NCI-H345 (cell line): ENCODE results near the gene FCGR3B.
A peak's percentile ranks its signal among the peaks of the same experiment; 100 is the strongest.
"Not testable (repeated sequence)": the region's sequence is repeated elsewhere in the genome, so short reads cannot be mapped to it uniquely, and the experiment has no call there.

Source experiments
- DNase-seq: peaks from one replicate; lab custom pipeline; 2025; lab: John Stamatoyannopoulos, UW

FCGR3B gene

DNA sequence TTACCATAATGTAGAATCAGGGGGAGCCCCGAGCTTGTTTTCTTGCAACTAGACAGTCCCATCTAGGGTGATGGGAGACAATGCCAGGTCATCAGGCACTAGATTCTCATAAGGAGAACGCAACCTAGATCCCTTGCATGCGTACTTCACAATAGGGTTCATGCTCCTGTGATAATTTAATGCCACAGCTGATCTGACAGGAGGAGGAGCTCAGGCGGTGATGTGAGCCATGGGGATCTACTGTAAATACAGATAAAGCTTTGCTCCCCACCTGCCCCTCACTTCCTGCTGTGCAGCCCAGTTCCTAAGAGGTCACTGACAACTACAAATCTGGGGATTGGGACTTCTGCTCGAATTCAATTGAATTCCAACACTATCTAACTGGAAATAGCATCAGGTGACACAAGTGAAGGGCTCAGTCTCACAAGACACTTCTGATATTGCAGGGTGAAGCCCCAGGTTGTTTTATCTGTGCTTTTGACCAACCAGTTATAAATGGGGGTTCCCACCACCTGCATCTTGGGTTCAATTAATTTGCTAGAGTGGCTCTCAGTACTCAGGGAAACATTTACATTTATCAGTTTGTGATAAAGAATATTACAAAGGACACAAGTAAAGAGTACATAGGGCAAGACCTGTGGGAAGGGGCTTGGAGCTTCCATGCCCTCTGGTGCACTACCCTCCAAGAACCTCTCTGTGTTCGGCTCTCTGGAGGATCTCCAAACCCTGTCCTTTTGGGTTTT, 7.4 kb upstream of the FCGR3B start:
- DNase-seq: not testable (repeated sequence)

DNA sequence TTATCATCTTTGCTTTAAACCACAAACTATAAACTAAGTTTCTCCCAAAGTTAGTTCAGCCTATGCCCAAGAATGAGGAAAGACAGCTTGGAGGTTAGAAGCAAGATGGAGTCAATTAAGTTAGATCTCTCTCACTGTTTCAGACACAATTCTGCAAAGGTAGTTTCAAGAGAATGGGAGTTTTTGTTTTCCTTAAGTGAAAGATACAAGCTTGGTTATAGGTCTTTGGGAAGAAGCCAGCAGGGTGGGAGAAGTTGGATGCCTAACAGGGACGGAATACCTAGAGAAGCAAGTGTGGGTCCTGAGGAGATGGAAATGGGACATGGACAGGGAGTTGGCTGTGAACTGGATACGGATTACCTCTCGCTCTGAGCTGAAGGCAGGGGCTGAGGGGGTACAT, 6.0 kb upstream of the FCGR3B start:
- not testable (repeated sequence) for DNase-seq

DNA sequence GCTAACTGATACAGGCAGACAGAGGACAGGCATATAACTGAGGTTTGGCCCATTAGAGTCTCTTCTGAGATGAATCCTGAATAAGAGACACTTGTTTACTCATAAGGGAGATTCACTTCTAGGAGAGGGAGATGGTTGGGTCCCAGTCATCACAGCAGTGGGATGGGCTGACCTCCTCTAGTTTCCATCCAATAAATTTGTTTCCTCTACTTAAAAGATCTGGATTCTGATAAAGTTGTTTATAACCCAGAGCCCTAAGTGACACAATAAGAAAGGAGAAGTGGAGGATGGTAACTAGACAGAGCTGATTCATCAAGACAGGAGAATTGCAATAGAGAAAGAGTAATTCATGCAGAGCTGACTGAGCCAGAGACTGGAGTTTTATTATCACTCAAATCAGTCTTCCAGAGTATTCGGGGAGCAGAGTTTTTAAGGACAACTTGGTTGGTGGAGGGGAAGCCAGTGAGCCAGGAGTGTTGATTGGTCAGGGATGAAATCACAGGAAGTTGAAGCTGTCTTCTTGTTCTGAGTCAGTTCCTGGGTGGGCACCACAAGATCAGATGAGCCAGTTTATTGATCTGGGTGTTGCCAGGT, 5.3 kb upstream of the FCGR3B start:
- not testable (repeated sequence) for DNase-seq

DNA sequence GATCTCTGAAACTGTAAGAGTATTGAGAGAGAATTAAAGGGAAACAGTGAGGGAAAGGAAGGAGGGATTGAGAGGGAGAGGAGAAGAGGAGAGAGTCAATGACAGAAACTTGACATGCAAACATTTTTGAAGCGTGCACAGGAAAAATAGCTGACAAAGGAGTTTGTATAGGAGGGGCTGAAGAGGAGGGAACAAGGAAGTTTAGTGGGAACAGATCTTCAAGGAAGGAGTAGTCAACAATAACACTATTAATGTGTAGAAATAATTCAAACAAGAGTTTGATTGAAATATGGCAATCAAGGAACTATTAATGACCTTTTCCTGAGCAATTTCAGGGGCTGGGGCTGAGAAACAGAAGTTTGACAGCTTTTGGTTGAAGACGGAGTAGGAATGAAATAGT, 4.0 kb upstream of the FCGR3B start:
- not testable (repeated sequence) for DNase-seq

DNA sequence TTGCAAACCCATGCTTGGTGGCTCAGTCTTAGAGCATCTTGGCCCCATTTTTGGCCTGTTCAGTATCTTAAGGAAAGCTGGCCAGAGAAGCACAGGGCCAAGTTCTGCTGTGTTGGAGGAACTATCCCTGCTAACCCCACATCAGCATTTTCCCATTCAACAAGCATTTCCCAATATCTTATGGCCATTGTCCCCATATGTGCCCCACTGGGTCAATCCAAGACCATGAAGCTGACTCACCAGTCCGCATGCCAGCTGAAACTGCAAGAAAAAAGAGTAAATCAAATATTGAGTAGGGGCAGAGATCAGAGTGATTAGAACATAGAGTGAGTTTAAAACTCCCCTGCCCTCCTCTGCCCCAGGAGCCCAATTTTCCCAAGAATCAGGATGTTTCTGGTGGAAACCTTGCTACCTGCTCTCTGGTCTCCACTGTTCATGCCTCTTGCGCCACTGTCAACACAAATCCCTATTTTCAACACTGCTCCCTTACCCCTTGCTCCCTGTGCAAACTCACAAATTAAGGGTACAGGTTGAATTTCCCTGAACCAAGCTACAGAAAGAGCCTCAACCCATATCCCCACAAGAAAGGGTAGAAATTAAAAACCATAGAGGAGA, 741 bp downstream of the FCGR3B start:
- not testable (repeated sequence) for DNase-seq

DNA sequence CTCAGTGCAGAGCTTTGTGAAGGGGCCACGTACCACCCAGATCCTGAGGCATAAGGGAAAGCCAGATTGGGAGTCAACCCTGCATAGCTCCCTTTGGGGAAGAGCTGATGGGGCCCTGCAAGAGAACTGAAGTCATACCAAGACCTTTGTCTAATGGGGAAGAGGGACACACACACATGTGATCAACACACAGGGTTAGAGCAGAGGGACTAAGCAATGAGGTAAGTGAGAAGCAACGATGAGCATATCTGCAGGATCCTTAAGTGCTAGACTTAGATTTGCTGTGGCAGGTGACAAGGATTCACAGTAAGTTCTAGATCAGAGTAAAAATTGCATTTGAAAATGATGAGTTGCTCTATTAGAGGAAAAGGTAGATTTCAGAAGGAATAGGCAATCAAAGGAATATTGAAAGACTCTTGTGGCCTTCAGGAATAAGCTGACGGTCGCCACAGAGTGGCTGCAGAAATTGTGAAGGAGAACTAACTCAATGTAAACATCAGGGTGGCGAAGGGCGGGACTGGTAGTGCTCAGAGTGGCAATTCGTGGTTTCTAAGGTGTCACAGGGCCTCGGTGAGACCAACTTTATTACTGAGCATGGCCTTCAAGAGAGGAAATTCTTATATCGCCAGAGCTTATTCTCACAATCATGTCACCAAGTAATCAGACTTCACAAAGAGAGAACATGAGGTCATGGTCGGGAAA, 4.4 kb downstream of the FCGR3B start:
- DNase-seq: not testable (repeated sequence)

DNA sequence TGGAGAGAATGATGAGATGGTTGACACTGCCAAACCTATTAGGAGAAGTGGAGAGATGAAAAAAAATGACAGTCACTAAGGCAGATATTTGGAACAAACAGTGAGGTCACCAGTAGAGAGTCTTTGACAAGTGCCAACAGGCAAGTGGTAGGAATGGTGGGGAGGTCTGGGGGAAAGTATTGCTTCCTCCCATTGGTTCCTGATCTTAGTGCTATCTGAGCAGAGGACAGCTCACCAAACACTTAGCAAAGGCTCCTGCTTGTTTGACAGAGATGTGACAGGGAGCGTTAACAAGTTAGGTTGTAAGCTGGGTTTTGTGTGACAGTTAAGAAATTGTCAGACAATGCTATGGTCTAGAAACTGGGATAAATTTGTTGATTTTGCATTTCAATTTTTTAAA, 6.4 kb downstream of the FCGR3B start:
- DNase-seq: not testable (repeated sequence)

DNA sequence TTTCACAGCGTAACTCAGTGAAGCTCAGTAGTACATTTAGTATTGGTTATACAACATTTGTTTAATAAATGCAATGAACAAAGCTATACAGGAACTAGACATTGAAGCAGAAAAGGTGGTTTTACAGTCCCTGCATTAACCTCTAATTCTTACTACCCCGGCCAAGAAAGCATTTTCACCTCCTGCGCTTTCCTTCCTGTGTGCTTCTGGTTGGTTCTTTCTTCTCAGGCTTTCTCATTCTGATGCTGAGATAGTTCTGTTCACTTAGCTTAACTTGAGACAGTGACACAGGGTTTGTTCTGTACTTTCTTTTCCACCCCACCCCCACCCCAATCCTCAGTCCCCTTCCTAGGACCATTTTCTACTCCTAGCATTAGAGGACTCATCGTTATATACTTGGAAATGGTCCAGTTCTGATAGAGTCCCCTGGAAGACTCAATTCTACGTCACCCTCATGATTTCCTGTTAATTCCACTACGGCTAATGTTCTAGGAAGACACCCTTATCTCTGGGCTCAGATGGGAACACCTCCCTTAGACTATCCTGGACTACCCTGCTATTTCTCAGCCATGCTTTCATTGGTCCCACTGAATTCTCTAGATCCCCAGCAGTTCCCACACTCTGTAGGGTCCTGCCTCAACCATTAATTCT, 7.5 kb downstream of the FCGR3B start:
- not testable (repeated sequence) for DNase-seq

DNA sequence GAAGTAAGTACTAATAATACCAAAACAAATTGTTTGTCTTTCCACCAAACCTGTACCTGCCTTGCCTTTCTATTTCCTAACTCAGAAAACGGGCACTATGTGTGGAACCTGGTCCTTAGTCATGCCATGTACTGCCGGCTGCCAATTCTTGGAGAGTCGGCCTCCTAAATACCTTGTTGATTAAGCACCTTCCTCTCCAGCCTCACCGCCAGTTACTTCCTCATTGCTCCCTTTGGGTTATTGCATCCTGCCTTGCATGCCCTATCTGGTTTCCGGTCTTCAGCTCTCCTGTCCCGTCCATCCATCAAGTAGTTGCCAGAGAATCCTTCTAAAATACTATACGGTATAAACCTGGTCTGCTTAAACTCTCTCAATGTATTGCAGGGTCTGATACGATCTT, 8.9 kb downstream of the FCGR3B start:
- not testable (repeated sequence) for DNase-seq

DNA sequence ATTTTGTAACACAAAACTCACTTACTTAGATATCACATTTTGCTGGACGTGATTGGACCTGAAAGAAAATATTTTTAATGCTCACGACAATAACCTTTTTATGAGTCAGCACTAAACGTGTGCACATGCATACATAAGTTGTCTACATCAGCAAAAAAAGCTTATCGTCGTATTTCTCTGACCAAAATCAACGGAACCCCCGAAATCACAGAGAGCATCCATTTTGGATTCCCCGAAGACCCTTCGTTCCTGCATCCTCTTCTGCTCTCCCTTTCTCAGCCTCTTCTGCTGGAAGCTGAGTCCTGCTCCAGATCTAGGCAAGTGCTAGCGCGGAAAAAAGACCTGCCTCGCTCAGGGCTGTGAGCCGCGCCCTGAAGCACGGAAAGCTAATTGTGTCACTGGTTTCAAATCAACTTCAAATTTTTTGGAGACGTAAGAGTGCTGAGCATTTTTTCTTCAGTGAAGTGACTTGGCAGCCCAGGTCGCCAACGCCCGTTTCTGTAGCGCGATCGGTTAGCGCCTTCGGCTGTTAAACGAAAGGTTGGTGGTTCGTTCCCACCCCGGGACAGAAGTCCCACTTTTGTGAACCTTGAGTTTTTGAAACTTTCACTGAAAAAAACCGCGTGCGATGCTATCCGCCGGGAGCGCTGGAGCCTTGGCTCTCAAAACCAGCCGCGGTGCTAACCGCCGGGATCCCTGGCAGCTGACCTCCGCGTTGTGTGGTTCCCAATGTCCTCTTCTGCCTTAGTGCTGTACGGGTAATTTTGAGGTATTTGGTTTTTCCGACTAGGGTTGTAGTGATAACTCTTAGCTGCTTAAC, 9.6 kb downstream of the FCGR3B start:
- DNase-seq: not testable (repeated sequence)

DNA sequence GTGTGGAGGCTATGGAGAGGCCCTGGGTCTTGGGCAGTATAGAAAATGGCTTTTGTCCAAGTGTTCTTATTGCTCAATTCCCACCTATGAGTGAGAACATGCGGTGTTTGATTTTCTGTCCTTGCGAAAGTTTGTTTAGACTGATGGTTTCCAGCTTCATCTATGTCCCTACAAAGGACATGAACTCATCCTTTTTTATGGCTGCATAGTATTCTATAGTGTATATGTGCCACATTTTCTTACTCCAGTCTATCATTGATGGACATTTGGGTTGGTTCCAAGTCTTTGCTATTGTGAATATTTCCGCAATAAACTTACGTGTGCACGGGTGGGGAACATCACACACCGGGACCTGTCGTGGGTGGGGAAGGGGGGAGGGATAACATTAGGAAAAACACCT, 10.6 kb downstream of the FCGR3B start:
- DNase-seq: not testable (repeated sequence)

DNA sequence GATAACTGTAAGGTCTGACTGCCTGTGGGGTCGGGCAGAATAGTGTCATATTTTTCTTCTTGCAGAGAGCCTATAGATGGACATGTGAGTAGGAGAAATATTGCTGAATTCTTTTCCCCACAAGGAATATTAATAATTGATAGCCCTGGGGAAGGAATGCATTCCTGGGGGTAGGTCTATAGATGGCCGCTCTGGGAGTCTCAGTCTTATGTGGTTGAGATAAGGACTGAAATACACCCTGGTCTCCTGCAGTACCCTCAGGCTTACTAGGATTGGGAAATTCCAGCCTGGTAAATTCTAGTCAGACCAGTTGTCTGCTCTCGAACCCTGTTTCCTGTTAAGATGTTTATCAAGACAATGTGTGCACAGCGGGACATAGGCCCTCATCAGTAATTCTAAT, 12.5 kb downstream of the FCGR3B start:
- DNase-seq: not testable (repeated sequence)

DNA sequence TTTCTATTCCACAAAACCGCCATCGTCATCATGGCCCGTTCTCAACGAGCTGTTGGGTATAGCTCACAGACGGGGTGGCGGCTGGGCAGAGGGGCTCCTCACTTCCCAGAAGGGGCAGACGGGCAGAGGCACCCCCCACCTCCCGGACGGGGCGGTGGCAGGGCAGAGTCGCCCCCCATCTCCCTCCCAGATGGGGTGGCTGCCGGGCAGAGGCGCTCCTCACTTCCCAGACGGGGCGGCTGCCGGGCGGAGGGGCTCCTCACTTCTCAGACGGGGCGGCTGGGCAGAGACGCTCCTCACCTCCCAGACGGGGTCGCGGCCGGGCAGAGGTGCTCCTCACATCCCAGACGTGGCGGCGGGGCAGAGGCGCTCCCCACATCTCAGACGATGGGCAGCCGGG, 14.6 kb downstream of the FCGR3B start:
- DNase-seq: not testable (repeated sequence)

DNA sequence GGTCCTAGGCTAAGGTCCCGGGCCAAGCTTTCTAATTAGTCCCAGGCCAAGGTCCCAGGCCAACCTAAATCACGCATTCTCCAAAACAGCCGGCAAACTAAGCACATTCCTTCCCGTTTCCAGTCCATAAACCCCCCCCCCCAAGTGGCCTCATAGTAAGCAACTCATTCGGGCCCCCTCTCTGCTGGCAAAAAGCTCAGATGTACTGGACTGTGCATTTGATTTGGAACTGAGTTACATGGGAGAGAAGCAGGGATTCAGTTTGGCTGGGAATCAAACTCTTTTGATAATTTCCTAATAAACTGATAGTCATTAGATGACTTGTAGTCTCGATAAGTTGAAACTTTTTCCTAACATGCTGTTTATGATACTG, 17.8 kb downstream of the FCGR3B start:
- not testable (repeated sequence) for DNase-seq

DNA sequence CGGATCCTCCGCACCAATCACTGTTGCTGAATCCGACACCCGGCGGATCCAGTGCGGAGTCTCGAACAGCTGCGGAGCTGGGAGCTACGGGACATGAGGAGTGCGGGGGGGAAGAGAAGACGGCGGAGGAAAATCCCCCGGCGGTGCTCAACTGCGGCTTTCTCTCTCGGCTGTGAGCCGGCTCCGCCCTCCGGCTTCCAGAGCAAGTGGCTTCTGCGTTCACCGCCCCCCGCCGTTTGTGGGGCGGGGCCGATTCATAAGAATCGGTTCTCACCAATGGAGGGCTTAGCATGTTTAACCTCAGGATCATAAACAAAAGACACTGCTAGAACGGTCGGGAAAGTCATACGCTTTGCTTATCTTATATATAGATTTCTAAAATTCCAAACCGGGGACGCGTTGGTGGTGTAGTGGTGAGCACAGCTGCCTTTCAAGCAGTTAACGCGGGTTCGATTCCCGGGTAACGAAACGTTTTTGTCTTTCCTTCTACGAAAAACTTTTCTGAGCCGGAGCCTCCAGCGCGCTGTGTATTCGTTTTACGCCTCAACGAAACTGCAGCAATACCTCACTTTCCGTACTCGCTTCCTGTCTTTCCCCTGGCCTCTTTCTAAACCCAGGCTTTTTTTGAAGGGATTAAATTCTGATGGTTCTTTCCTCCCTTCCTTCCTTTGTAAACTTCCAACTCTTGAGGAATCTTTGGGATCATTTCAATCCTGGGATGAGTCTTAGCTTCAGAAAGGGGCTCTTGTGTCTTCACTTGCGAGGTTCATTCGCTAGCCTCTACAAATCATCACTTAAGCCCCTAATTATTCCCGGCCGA, 18.4 kb downstream of the FCGR3B start:
- peak; percentile 54 for DNase-seq

DNA sequence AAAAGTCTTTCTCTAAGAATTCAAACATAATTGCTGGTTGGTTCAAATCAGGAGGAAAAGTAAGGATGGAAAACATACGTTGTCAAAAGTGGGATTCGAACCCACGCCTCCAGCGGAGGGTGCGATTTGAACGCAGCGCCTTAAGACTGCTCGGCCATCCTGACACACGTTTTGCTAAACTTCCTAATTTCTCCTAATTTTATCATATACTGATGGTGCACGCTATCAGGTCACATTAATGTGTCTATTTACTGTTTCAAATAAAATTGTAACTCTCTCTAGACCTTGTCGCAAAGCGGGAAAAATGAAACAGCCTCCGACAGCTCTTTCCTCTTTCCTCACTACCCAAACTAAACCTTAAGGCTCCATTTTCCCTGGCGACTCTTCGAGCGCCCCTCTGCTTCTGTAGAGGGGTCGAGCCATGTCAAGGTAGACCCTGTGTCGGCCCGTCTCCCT, 19.1 kb downstream of the FCGR3B start:
- not testable (repeated sequence) for DNase-seq

DNA sequence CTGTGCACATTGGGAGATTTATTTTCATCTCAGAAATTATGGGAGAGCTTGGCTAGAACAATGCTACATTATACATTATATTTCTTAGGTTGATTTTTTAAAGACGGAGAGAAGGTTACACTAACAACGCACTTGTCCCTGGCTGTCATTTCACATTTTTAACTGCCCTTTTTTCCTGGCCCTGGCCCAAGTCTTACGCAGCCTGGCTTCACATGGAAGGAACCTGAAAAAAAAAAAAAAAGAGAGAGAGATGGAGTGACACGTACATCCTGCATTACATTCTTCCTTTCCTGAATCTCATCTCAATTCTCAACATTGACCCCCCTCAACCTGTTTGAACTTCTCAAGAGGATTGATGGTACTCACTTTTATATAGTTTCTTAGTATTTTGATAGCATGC, 20.8 kb downstream of the FCGR3B start:
- DNase-seq: not testable (repeated sequence)

DNA sequence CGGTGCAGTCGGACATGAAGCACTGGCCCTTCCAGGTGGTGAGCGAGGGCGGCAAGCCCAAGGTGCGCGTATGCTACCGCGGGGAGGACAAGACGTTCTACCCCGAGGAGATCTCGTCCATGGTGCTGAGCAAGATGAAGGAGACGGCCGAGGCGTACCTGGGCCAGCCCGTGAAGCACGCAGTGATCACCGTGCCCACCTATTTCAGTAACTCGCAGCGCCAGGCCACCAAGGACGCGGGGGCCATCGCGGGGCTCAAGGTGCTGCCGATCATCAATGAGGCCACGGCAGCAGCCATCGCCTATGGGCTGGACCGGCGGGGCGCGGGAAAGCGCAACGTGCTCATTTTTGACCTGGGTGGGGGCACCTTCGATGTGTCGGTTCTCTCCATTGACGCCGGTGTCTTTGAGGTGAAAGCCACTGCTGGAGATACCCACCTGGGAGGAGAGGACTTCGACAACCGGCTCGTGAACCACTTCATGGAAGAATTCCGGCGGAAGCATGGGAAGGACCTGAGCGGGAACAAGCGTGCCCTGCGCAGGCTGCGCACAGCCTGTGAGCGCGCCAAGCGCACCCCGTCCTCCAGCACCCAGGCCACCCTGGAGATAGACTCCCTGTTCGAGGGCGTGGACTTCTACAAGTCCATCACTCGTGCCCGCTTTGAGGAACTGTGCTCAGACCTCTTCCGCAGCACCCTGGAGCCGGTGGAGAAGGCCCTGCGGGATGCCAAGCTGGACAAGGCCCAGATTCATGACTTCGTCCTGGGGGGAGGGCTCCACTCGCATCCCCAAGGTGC, 24.2 kb downstream of the FCGR3B start:
- not testable (repeated sequence) for DNase-seq

DNA sequence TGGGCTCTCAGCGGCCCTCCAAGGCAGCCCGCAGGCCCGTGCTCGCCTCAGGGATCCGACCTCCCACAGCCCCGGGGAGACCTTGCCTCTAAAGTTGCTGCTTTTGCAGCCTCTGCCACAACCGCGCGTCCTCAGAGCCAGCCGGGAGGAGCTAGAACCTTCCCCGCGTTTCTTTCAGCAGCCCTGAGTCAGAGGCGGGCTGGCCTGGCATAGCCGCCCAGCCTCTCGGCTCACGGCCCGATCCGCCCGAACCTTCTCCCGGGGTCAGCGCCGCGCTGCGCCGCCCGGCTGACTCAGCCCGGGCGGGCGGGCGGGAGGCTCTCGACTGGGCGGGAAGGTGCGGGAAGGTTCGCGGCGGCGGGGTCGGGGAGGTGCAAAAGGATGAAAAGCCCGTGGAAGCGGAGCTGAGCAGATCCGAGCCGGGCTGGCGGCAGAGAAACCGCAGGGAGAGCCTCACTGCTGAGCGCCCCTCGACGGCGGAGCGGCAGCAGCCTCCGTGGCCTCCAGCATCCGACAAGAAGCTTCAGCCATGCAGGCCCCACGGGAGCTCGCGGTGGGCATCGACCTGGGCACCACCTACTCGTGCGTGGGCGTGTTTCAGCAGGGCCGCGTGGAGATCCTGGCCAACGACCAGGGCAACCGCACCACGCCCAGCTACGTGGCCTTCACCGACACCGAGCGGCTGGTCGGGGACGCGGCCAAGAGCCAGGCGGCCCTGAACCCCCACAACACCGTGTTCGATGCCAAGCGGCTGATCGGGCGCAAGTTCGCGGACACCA, 25.0 kb downstream of the FCGR3B start:
- not testable (repeated sequence) for DNase-seq
